NCI-H2196 (cell line): Measurements from ENCODE around the gene CELSR1.

Source experiments
- DNase-seq: peaks from one replicate; lab custom pipeline; 2025; ENCODE audit not compliant: unreplicated experiment; lab: John Stamatoyannopoulos, UW

The CELSR1 gene

GRCh38 chr22:46428602-46429324 is 108.7 kb downstream of the CELSR1 start:
- DNase-seq, result no peak

GRCh38 chr22:46428171-46428570 is 109.2 kb downstream of the CELSR1 start:
- no peak for DNase-seq

GRCh38 chr22:46425016-46425415 is 112.4 kb downstream of the CELSR1 start:
- no peak for DNase-seq

- DNase-seq, result no peak
These were observed 112.9 kb downstream of the CELSR1 start for GRCh38 chr22:46424496-46424895.

GRCh38 chr22:46422896-46423295 is 114.5 kb downstream of the CELSR1 start:
- no peak for DNase-seq

- no peak for DNase-seq
These were observed 116.2 kb downstream of the CELSR1 start for GRCh38 chr22:46421267-46421666.

- no peak for DNase-seq
These were observed 117.5 kb downstream of the CELSR1 start for GRCh38 chr22:46419754-46420571.

GRCh38 chr22:46418827-46419226 is 118.6 kb downstream of the CELSR1 start:
- DNase-seq, result no peak

GRCh38 chr22:46417769-46418168 is 119.7 kb downstream of the CELSR1 start:
- DNase-seq, result no peak

- no peak for DNase-seq
These were observed 120.4 kb downstream of the CELSR1 start for GRCh38 chr22:46416891-46417580.

- no peak for DNase-seq
These were observed 120.9 kb downstream of the CELSR1 start for GRCh38 chr22:46416520-46416871.

- no peak for DNase-seq
These were observed 121.5 kb downstream of the CELSR1 start for GRCh38 chr22:46415776-46416519.

- no peak for DNase-seq
These were observed 122.7 kb downstream of the CELSR1 start for GRCh38 chr22:46414704-46415103.

- DNase-seq, result no peak
These were observed 123.6 kb downstream of the CELSR1 start for GRCh38 chr22:46413725-46414379.

GRCh38 chr22:46411347-46411746 is 126.1 kb downstream of the CELSR1 start:
- no peak for DNase-seq

- DNase-seq, result no peak
These were observed 127.1 kb downstream of the CELSR1 start for GRCh38 chr22:46410291-46410808.

GRCh38 chr22:46409631-46410210 is 127.7 kb downstream of the CELSR1 start:
- no peak for DNase-seq

- no peak for DNase-seq
These were observed 128.6 kb downstream of the CELSR1 start for GRCh38 chr22:46408568-46409506.

- DNase-seq, result no peak
These were observed 129.7 kb downstream of the CELSR1 start for GRCh38 chr22:46407748-46408147.
